Measurements from ENCODE around the gene XDH. TPM values are rescaled to one million over a fixed set of nuclear protein-coding genes. Genes with fewer than 3 reads are reported as not detected.

Gene XDH
- total and polyA plus RNA-seq, 8 donors: 0.05 to 2.1 (median 0.25) TPM

DNA sequence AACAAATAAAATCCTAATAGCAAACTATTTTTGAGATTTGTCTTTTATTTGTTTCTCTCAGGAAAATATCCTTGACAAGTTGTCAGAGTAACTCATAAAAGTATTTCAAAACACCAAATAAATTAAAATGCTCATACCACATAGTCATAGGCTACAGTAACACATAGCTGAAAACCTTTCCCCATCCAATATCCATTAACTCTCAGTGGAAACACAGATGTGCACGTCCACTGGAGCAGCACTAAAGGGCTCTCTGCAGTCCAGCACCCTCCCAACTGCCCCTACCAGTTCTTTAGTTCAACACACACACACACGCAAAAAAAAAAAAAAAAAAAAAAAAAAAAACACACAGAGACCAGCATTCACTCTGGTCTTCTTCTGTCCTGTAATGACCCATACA, 879 bp upstream of the XDH start:
- Histone ChIP-seq H3K27me3 (no peaks in the 10 kb centered on the region), H3K36me3 (peaks cover 0 to 1% of the 10 kb centered on the region in 2 donors), H3K4me3 (no peak overlapping the region), H3K4me1 (no peaks in the 10 kb centered on the region), H3K9me3 (peaks cover 0 to 18% of the 10 kb centered on the region in 2 donors), H3K27ac (no peak overlapping the region)
- no peak for TF ChIP-seq CTCF (IDR thresholded peaks at IDR 0.05)
- ATAC-seq (no peak), DNase-seq (no peak)
- intact Hi-C loops (cut with DNase I): no loop called here

GRCh38 chr2:31413862-31414550, 536 bp downstream of the XDH start:
- ATAC-seq: peak; percentile 53
- no peak for TF ChIP-seq CTCF (IDR thresholded peaks at IDR 0.05)
- Histone ChIP-seq H3K27ac (no peak overlapping the region), H3K9me3 (peaks cover 0 to 4% of the 10 kb centered on the region in 2 donors), H3K36me3 (peaks cover 0 to 2% of the 10 kb centered on the region in 2 donors), H3K4me1 (no peaks in the 10 kb centered on the region), H3K4me3 (no peak overlapping the region), H3K27me3 (no peaks in the 10 kb centered on the region)
- DNase-seq: no peak
- intact Hi-C loops (cut with DNase I): no loop called here

GRCh38 chr2:31413025-31413424, 1.5 kb downstream of the XDH start:
- ATAC-seq (no peak), DNase-seq (no peak)
- TF ChIP-seq CTCF (IDR thresholded peaks at IDR 0.05): no peak
- H3K27me3 ChIP-seq: no peaks in the 10 kb centered on the region
- peaks cover 0 to 2% of the 10 kb centered on the region in 2 donors for H3K36me3 ChIP-seq
- H3K4me1 ChIP-seq: no peaks in the 10 kb centered on the region
- no peak overlapping the region for H3K27ac ChIP-seq
- no peaks in the 10 kb centered on the region for H3K9me3 ChIP-seq
- intact Hi-C loops (cut with DNase I): no loop called here
- H3K4me3 ChIP-seq: no peak overlapping the region

DNA sequence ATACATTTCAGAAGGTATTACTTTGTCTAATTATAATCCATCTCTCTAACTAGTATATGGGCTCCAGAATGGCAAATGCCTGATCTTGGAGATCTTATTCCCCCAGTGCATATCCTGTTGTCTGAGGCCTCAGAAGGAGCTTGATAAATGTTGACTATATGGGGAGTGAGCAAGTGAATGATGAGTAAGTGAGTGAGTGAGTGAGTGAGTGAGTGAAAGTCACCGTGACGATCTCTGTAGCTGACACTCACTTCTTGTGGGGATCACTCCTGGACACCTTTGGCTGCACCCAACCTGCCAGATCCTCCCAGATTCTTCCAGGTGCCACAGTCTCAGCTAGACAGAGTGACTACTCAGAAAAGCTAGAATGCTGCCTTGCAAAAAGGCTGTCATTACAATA, 2.8 kb downstream of the XDH start:
- no peak overlapping the region for H3K4me3 ChIP-seq
- DNase-seq (no peak), ATAC-seq (no peak)
- intact Hi-C loops (cut with DNase I): no loop called here
- no peak for TF ChIP-seq CTCF (IDR thresholded peaks at IDR 0.05)
- peaks cover 0 to 2% of the 10 kb centered on the region in 2 donors for H3K36me3 ChIP-seq
- H3K4me1 ChIP-seq: no peaks in the 10 kb centered on the region
- H3K27ac ChIP-seq: no peak overlapping the region
- H3K9me3 ChIP-seq: no peaks in the 10 kb centered on the region
- H3K27me3 ChIP-seq: no peaks in the 10 kb centered on the region

DNA sequence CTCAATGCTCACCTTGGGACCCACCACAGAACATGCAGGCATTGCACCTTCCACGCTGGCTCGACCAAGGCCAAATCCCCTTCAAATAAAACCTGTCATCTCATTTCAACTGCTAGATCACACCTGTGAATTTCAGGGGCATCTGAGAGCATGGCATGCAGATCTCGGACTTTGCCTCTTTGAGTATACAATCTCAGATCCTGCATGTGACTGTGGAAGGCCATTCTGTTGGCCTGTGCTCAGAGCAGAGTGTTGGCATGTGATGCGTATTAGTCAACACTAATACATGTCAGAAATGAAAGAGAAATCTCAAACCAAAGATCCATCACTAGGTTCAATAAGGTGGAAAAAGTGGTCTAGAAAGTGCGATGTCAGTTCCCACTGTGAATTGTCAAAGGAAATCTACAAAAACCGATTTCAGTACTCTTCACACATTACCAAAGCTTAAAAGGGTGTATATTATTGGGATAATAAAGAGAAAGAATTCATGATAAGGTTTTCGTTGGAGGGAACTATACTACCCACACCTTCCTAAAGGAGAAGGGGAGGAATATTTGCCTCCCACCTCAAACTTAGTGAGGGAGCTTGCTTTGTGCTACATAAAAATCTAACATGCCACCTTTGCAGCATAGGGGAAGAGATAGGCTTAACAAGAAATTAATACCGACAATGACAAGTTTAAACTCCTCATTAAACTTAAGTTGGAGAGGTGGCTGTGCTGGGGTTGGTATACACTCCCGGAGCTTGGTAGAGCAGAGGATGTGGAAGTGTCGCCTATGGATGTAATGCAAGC, 7.8 kb downstream of the XDH start:
- no peak for ATAC-seq
- Histone ChIP-seq H3K9me3 (no peaks in the 10 kb centered on the region), H3K4me3 (no peak overlapping the region), H3K4me1 (no peaks in the 10 kb centered on the region), H3K27me3 (no peaks in the 10 kb centered on the region), H3K36me3 (peaks cover 0 to 2% of the 10 kb centered on the region in 2 donors), H3K27ac (no peak overlapping the region)
- no peak for TF ChIP-seq CTCF (IDR thresholded peaks at IDR 0.05)
- intact Hi-C loops (cut with DNase I): no loop called here
- no peak for DNase-seq

Data from left lung (tissue), 10 donors.